Mucosa of stomach (tissue), 1 donor: Measurements from ENCODE around the gene OSGIN1.
A peak's percentile ranks its signal among the peaks of the same experiment; 100 is the strongest.

ENCODE experiments used
- H3K27me3 ChIP-seq: one replicate; pipeline ENCODE4 v1.7.0; 2013; ENCODE audit warnings: mild to moderate bottlenecking, low read length; ENCODE audit not compliant: control insufficient read depth, insufficient read depth
- H3K36me3 ChIP-seq: one replicate; pipeline ENCODE4 v1.7.0; 2013; ENCODE audit warnings: low read length; ENCODE audit not compliant: control insufficient read depth, insufficient read depth
- H3K4me1 ChIP-seq: one replicate; pipeline ENCODE4 v1.7.0; 2013; ENCODE audit warnings: mild to moderate bottlenecking, low read length; ENCODE audit not compliant: control insufficient read depth, insufficient read depth
- H3K4me3 ChIP-seq: one replicate; pipeline ENCODE4 v1.7.0; 2013; ENCODE audit warnings: low read length
- H3K9ac ChIP-seq: one replicate; pipeline ENCODE4 v1.7.0; 2013; ENCODE audit warnings: mild to moderate bottlenecking, low read length, moderate library complexity
- H3K9me3 ChIP-seq: one replicate; pipeline ENCODE4 v1.7.0; 2013; ENCODE audit warnings: mild to moderate bottlenecking, low read length, moderate library complexity; ENCODE audit not compliant: control insufficient read depth
- donor health status: Pancreatic carcinoma.

OSGIN1 gene

GRCh38 chr16:83952940-83953795, at the start of gene OSGIN1:
TSS of gene OSGIN1 (plus strand) at chr16:83953240. CDS start at chr16:83957672, 4,432 bp downstream.
- Histone ChIP-seq H3K27me3 (no peaks in the 10 kb centered on the region), H3K36me3 (no peaks in the 10 kb centered on the region), H3K4me3 (peak within 1 kb of the TSS; percentile 84), H3K9me3 (no peaks in the 10 kb centered on the region), H3K4me1 (peaks cover 41% of the 10 kb centered on the region), H3K9ac (peak within 1 kb of the TSS; percentile 81)

- H3K36me3 ChIP-seq = no peaks in the 10 kb centered on the region
- H3K27me3 ChIP-seq = no peaks in the 10 kb centered on the region
- H3K9me3 ChIP-seq = no peaks in the 10 kb centered on the region
- H3K4me1 ChIP-seq = no peaks in the 10 kb centered on the region
- no peak overlapping the region for H3K9ac ChIP-seq
- H3K4me3 ChIP-seq = no peak overlapping the region
Observed at GRCh38 chr16:83903751-83904150, 49.3 kb upstream of the OSGIN1 start.

- no peaks in the 10 kb centered on the region for H3K27me3 ChIP-seq
- H3K36me3 ChIP-seq = no peaks in the 10 kb centered on the region
- H3K4me1 ChIP-seq = no peaks in the 10 kb centered on the region
- H3K4me3 ChIP-seq = no peak overlapping the region
- no peak overlapping the region for H3K9ac ChIP-seq
- H3K9me3 ChIP-seq = no peaks in the 10 kb centered on the region
Observed at GRCh38 chr16:83906683-83907082, 46.4 kb upstream of the OSGIN1 start.

- no peaks in the 10 kb centered on the region for H3K27me3 ChIP-seq
- no peaks in the 10 kb centered on the region for H3K9me3 ChIP-seq
- no peak overlapping the region for H3K9ac ChIP-seq
- H3K36me3 ChIP-seq = no peaks in the 10 kb centered on the region
- H3K4me1 ChIP-seq = no peaks in the 10 kb centered on the region
- no peak overlapping the region for H3K4me3 ChIP-seq
Observed at GRCh38 chr16:83907111-83907510, 45.9 kb upstream of the OSGIN1 start.

- H3K9ac ChIP-seq = no peak overlapping the region
- no peak overlapping the region for H3K4me3 ChIP-seq
- no peaks in the 10 kb centered on the region for H3K27me3 ChIP-seq
- H3K4me1 ChIP-seq = no peaks in the 10 kb centered on the region
- H3K9me3 ChIP-seq = no peaks in the 10 kb centered on the region
- no peaks in the 10 kb centered on the region for H3K36me3 ChIP-seq
Observed at GRCh38 chr16:83907631-83908250, 45.3 kb upstream of the OSGIN1 start.

GRCh38 chr16:83908798-83909197, 44.2 kb upstream of the OSGIN1 start:
- no peak overlapping the region for H3K9ac ChIP-seq
- H3K27me3 ChIP-seq = no peaks in the 10 kb centered on the region
- H3K4me1 ChIP-seq = no peaks in the 10 kb centered on the region
- no peak overlapping the region for H3K4me3 ChIP-seq
- no peaks in the 10 kb centered on the region for H3K9me3 ChIP-seq
- no peaks in the 10 kb centered on the region for H3K36me3 ChIP-seq

- H3K9me3 ChIP-seq = no peaks in the 10 kb centered on the region
- no peak overlapping the region for H3K4me3 ChIP-seq
- no peaks in the 10 kb centered on the region for H3K27me3 ChIP-seq
- H3K9ac ChIP-seq = no peak overlapping the region
- H3K4me1 ChIP-seq = no peaks in the 10 kb centered on the region
- H3K36me3 ChIP-seq = peaks cover 5% of the 10 kb centered on the region
Observed at GRCh38 chr16:83911290-83911689, 41.8 kb upstream of the OSGIN1 start.

GRCh38 chr16:83912519-83913244, 40.4 kb upstream of the OSGIN1 start:
- H3K9me3 ChIP-seq = no peaks in the 10 kb centered on the region
- H3K9ac ChIP-seq = no peak overlapping the region
- H3K36me3 ChIP-seq = peaks cover 5% of the 10 kb centered on the region

GRCh38 chr16:83913245-83913633, 39.8 kb upstream of the OSGIN1 start:
- Histone ChIP-seq H3K36me3 (peaks cover 5% of the 10 kb centered on the region), H3K4me3 (no peak overlapping the region), H3K27me3 (no peaks in the 10 kb centered on the region), H3K9ac (no peak overlapping the region), H3K9me3 (no peaks in the 10 kb centered on the region), H3K4me1 (no peaks in the 10 kb centered on the region)

More at GRCh38 chr16:83912519-83913244, 40.4 kb upstream of the OSGIN1 start:
- Histone ChIP-seq H3K4me3 (no peak overlapping the region), H3K4me1 (no peaks in the 10 kb centered on the region), H3K27me3 (no peaks in the 10 kb centered on the region)

- Histone ChIP-seq H3K9ac (no peak overlapping the region), H3K4me3 (no peak overlapping the region), H3K36me3 (peaks cover 12% of the 10 kb centered on the region), H3K4me1 (no peaks in the 10 kb centered on the region), H3K27me3 (no peaks in the 10 kb centered on the region), H3K9me3 (no peaks in the 10 kb centered on the region)
Observed at GRCh38 chr16:83914091-83914710, 38.8 kb upstream of the OSGIN1 start.

GRCh38 chr16:83915081-83915480, 38.0 kb upstream of the OSGIN1 start:
- no peaks in the 10 kb centered on the region for H3K27me3 ChIP-seq
- no peak overlapping the region for H3K9ac ChIP-seq
- no peaks in the 10 kb centered on the region for H3K4me1 ChIP-seq
- no peak overlapping the region for H3K4me3 ChIP-seq
- H3K9me3 ChIP-seq = no peaks in the 10 kb centered on the region
- H3K36me3 ChIP-seq = peaks cover 13% of the 10 kb centered on the region
